Measurements from ENCODE around the gene PIK3CD.

The PIK3CD gene

GRCh38 chr1:9728451-9729295, 77.1 kb downstream of the PIK3CD start:
- peaks cover under 1% of the 10 kb centered on the region for H3K9me3 Mint-ChIP-seq
- peak; percentile 82 for DNase-seq (ENCODE audit: low spot score)
- peak overlapping the region; percentile 83 for H3K4me3 Mint-ChIP-seq
- H3K27ac Mint-ChIP-seq, result peak overlapping the region; percentile 93
- H3K4me1 Mint-ChIP-seq (ENCODE audit: low read depth), result peaks cover 38% of the 10 kb centered on the region
- H3K27me3 Mint-ChIP-seq (ENCODE audit: low read depth), result no peaks in the 10 kb centered on the region
- peaks cover 72% of the 10 kb centered on the region for H3K36me3 Mint-ChIP-seq (ENCODE audit: low read depth)

DNA sequence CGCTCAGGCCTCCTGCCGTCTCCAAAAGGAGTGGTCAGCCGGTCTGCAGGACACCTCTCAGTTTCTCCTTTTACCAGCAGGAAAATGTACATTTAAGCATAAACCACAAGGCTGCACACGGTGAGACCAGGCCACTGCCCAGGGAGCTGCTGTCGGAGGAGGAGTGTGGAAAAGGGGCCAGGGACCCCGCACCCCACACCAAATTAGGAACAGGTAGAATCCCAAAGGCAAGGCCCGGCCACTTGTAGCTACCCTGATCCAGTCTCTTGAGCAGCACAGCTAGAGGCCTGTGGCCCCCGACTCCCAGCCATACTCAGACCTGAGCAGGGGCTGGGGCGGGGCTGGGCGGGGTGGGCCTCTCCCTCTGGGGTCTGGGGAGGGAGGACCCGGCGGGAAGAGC, 78.0 kb downstream of the PIK3CD start:
- Mint-ChIP-seq H3K4me1 (ENCODE audit: low read depth) (peaks cover 38% of the 10 kb centered on the region), H3K27me3 (ENCODE audit: low read depth) (no peaks in the 10 kb centered on the region), H3K27ac (peak overlapping the region; percentile 93), H3K36me3 (ENCODE audit: low read depth) (peaks cover 72% of the 10 kb centered on the region), H3K9me3 (no peaks in the 10 kb centered on the region), H3K4me3 (peak overlapping the region; percentile 83)
- DNase-seq (ENCODE audit: low spot score), result no peak

DNA sequence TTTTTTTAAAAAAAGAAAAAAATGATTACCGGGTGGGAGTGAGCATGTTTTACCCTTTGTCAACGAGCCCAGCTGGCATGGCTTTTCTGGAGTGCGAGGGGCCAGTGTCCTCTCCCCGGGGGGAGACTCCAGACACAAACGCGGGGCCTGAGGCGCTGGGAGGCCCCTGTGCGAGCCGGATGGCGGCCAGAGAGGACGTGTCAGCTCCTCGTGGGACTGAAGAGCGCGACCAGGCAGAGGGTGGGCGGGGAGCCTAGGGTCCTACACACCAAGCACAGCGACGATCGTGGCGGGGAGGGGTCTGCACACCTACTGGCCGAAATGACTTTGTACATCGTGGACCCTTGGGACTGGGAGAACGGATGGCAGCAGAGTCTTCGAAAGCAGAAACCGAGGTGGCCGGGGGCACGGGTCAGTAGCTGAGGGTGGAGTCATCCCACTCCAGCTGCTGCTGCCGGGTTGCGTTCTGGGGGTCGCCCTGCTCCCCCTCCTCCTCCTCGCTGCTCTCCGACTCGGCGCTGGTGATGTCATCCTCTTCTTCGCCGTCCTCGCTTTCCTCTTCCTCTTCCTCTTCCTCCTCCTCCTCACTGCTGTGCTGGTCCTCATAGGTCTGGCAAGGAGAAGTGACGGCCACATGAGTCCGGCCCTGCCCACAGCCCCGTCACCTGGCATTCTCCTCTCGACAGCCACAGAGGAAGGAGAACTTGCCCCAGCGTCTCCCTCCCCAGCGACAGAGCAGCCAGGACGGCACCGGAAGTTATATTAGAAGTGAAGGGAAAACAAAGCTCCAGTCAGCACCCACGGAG, 78.8 kb downstream of the PIK3CD start:
- H3K4me3 Mint-ChIP-seq, result peak overlapping the region; percentile 66

GRCh38 chr1:9731051-9731537, 79.6 kb downstream of the PIK3CD start:
- Mint-ChIP-seq H3K4me1 (ENCODE audit: low read depth) (peaks cover 33% of the 10 kb centered on the region), H3K27ac (peak overlapping the region; percentile 47), H3K36me3 (ENCODE audit: low read depth) (peaks cover 73% of the 10 kb centered on the region), H3K27me3 (ENCODE audit: low read depth) (no peaks in the 10 kb centered on the region), H3K4me3 (no peak overlapping the region), H3K9me3 (no peaks in the 10 kb centered on the region)
- DNase-seq (ENCODE audit: low spot score), result no peak

More for the DNA sequence above, 78.8 kb downstream of the PIK3CD start:
- Mint-ChIP-seq H3K27me3 (ENCODE audit: low read depth) (no peaks in the 10 kb centered on the region), H3K4me1 (ENCODE audit: low read depth) (peaks cover 33% of the 10 kb centered on the region), H3K36me3 (ENCODE audit: low read depth) (peaks cover 72% of the 10 kb centered on the region), H3K27ac (peak overlapping the region; percentile 89), H3K9me3 (no peaks in the 10 kb centered on the region)
- DNase-seq (ENCODE audit: low spot score), result no peak

DNA sequence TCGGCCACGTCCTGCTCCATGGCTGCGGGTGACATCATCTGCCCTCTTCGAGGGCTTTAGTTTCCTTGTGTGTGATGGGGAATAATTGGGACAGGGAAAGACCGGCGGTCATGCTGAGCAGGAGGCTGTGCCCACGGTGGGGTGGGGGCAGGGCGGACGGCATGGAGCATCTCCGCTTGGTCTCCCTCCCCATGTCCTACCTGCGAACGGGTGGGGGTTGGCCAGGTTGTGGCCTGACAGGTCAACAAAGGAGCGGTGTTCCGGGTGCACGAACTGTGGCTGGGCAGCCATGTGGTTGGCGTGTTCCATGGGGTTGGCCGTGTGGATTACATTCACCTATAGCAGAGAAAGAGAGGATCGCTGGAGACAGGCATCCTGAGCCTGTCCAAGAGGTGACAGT, 80.0 kb downstream of the PIK3CD start:
- peaks cover 71% of the 10 kb centered on the region for H3K36me3 Mint-ChIP-seq (ENCODE audit: low read depth)
- DNase-seq (ENCODE audit: low spot score), result no peak
- peak overlapping the region; percentile 47 for H3K27ac Mint-ChIP-seq
- no peak overlapping the region for H3K4me3 Mint-ChIP-seq
- H3K9me3 Mint-ChIP-seq, result no peaks in the 10 kb centered on the region
- H3K4me1 Mint-ChIP-seq (ENCODE audit: low read depth), result peaks cover 33% of the 10 kb centered on the region
- no peaks in the 10 kb centered on the region for H3K27me3 Mint-ChIP-seq (ENCODE audit: low read depth)

- Mint-ChIP-seq H3K27me3 (ENCODE audit: low read depth) (no peaks in the 10 kb centered on the region), H3K36me3 (ENCODE audit: low read depth) (peaks cover 68% of the 10 kb centered on the region), H3K27ac (peak overlapping the region; percentile 75), H3K4me3 (no peak overlapping the region), H3K9me3 (no peaks in the 10 kb centered on the region), H3K4me1 (ENCODE audit: low read depth) (peaks cover 35% of the 10 kb centered on the region)
- DNase-seq (ENCODE audit: low spot score), result no peak
These were observed 80.8 kb downstream of the PIK3CD start for GRCh38 chr1:9732123-9732971.

GRCh38 chr1:9733160-9733789, 81.7 kb downstream of the PIK3CD start:
- DNase-seq (ENCODE audit: low spot score), result no peak
- H3K4me1 Mint-ChIP-seq (ENCODE audit: low read depth), result peaks cover 32% of the 10 kb centered on the region
- H3K36me3 Mint-ChIP-seq (ENCODE audit: low read depth), result peaks cover 67% of the 10 kb centered on the region
- H3K27ac Mint-ChIP-seq, result peak overlapping the region; percentile 75
- no peaks in the 10 kb centered on the region for H3K27me3 Mint-ChIP-seq (ENCODE audit: low read depth)
- H3K9me3 Mint-ChIP-seq, result no peaks in the 10 kb centered on the region
- no peak overlapping the region for H3K4me3 Mint-ChIP-seq

DNA sequence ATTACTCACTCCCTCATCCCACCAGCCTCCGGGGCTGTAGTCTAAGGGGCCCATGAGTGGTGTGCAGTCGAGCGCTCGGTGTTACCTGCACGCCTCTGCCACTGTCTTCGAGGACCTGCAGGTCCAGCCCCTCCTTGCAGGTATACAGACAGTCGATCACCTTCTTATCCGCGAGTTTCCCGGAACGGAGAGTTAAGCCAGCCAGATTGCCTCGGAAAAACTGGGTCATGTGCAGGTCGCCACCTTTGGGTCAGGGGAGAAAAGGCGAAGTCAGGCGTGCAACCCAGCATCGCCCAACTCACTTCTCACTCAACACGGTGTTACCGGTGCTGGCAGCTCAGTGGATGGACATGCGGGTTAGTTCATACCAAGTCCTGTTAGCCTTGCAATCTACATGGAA, 84.3 kb downstream of the PIK3CD start:
- H3K27ac Mint-ChIP-seq, result no peak overlapping the region
- H3K27me3 Mint-ChIP-seq (ENCODE audit: low read depth), result no peaks in the 10 kb centered on the region
- H3K9me3 Mint-ChIP-seq, result no peaks in the 10 kb centered on the region
- H3K4me3 Mint-ChIP-seq, result no peak overlapping the region
- peaks cover 61% of the 10 kb centered on the region for H3K36me3 Mint-ChIP-seq (ENCODE audit: low read depth)
- DNase-seq (ENCODE audit: low spot score), result no peak
- H3K4me1 Mint-ChIP-seq (ENCODE audit: low read depth), result peaks cover 16% of the 10 kb centered on the region

DNA sequence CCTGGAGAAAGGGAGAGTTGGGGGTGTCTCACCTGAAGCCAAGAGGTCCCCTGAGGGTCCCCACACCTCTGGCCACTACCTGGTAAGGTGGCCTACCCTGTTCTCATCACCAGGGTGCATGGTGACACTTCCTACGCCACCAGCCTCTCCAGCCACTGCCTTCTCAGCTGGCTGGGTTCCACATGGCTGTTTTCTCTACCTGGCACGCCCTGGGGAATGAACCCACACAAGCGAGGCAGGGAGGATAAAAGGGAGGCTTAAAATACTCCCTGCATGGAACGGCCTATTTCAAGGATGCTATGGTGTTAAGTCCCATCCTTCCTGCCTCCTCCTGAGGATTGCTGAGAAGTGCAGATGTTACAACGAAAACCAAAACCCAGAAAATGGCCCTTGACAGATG, 84.7 kb downstream of the PIK3CD start:
- peaks cover 15% of the 10 kb centered on the region for H3K4me1 Mint-ChIP-seq (ENCODE audit: low read depth)
- peaks cover 61% of the 10 kb centered on the region for H3K36me3 Mint-ChIP-seq (ENCODE audit: low read depth)
- no peak for DNase-seq (ENCODE audit: low spot score)
- no peak overlapping the region for H3K27ac Mint-ChIP-seq
- no peak overlapping the region for H3K4me3 Mint-ChIP-seq
- no peaks in the 10 kb centered on the region for H3K27me3 Mint-ChIP-seq (ENCODE audit: low read depth)
- no peaks in the 10 kb centered on the region for H3K9me3 Mint-ChIP-seq

DNA sequence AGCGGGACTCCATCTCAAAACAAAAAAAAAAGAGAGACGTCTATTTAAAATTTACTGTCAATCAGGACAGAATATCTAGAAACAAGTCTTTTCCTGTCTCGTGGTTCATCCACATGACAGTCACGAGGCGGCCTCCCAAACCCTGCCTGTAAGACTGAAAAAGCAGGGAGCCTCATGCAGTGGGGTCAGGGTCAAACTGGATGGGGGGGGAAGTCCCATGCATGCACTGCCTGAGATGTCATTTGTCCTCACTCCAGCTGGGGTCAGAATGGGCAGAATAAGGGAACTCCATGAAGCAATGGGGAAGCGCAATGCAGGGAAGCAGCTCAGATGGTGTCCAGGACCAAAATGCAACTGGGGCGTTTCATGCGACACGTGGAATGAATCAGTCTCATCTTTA, 85.5 kb downstream of the PIK3CD start:
- H3K4me1 Mint-ChIP-seq (ENCODE audit: low read depth), result peaks cover 12% of the 10 kb centered on the region
- H3K4me3 Mint-ChIP-seq, result no peak overlapping the region
- H3K9me3 Mint-ChIP-seq, result no peaks in the 10 kb centered on the region
- H3K27ac Mint-ChIP-seq, result no peak overlapping the region
- DNase-seq (ENCODE audit: low spot score), result no peak
- H3K36me3 Mint-ChIP-seq (ENCODE audit: low read depth), result peaks cover 61% of the 10 kb centered on the region
- H3K27me3 Mint-ChIP-seq (ENCODE audit: low read depth), result no peaks in the 10 kb centered on the region

GRCh38 chr1:9737671-9738070, 86.1 kb downstream of the PIK3CD start:
- Mint-ChIP-seq H3K4me1 (ENCODE audit: low read depth) (peaks cover 12% of the 10 kb centered on the region), H3K9me3 (no peaks in the 10 kb centered on the region), H3K27me3 (ENCODE audit: low read depth) (no peaks in the 10 kb centered on the region), H3K4me3 (no peak overlapping the region), H3K27ac (peak overlapping the region; percentile 11), H3K36me3 (ENCODE audit: low read depth) (peaks cover 63% of the 10 kb centered on the region)
- no peak for DNase-seq (ENCODE audit: low spot score)

- no peak overlapping the region for H3K4me3 Mint-ChIP-seq
- peaks cover 44% of the 10 kb centered on the region for H3K36me3 Mint-ChIP-seq (ENCODE audit: low read depth)
- H3K27me3 Mint-ChIP-seq (ENCODE audit: low read depth), result no peaks in the 10 kb centered on the region
These were observed 92.7 kb downstream of the PIK3CD start for GRCh38 chr1:9744106-9744799.

GRCh38 chr1:9746211-9746610, 94.7 kb downstream of the PIK3CD start:
- H3K27me3 Mint-ChIP-seq (ENCODE audit: low read depth), result no peaks in the 10 kb centered on the region
- H3K36me3 Mint-ChIP-seq (ENCODE audit: low read depth), result peaks cover 42% of the 10 kb centered on the region
- DNase-seq (ENCODE audit: low spot score), result no peak
- H3K9me3 Mint-ChIP-seq, result no peaks in the 10 kb centered on the region
- H3K27ac Mint-ChIP-seq, result no peak overlapping the region
- no peak overlapping the region for H3K4me3 Mint-ChIP-seq
- peaks cover 2% of the 10 kb centered on the region for H3K4me1 Mint-ChIP-seq (ENCODE audit: low read depth)

More at GRCh38 chr1:9744106-9744799, 92.7 kb downstream of the PIK3CD start:
- Mint-ChIP-seq H3K4me1 (ENCODE audit: low read depth) (no peaks in the 10 kb centered on the region), H3K27ac (no peak overlapping the region), H3K9me3 (no peaks in the 10 kb centered on the region)
- no peak for DNase-seq (ENCODE audit: low spot score)

Measured in T-helper 2 cell treated with Interferon-gamma antibody and Interleukin-4, amounts not matched to agents 5 μg/mL and 100 μg/mL, for 36 hours (primary cell).